NCI-H2081 (cell line): ENCODE data around the gene HOXA1.

Source experiments
- DNase-seq, 2 experiments: peaks; one replicate each; lab custom pipeline; 2025; lab: John Stamatoyannopoulos, UW

HOXA1 gene

DNA sequence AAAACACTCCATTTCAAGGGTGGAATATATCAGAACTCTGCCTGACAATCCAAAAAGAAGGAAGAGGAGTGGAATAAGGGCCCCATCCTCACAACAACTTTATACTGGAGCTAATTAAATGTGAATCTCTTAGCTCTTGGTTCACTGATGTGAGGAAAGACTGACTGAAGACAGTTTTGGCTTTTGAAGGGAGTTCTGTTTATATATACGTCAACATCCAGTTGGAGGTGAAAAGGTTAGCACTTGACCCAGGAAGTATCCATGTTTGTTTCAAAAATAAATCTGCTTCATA, 3.0 kb downstream of the HOXA1 start:
- no peak for DNase-seq

DNA sequence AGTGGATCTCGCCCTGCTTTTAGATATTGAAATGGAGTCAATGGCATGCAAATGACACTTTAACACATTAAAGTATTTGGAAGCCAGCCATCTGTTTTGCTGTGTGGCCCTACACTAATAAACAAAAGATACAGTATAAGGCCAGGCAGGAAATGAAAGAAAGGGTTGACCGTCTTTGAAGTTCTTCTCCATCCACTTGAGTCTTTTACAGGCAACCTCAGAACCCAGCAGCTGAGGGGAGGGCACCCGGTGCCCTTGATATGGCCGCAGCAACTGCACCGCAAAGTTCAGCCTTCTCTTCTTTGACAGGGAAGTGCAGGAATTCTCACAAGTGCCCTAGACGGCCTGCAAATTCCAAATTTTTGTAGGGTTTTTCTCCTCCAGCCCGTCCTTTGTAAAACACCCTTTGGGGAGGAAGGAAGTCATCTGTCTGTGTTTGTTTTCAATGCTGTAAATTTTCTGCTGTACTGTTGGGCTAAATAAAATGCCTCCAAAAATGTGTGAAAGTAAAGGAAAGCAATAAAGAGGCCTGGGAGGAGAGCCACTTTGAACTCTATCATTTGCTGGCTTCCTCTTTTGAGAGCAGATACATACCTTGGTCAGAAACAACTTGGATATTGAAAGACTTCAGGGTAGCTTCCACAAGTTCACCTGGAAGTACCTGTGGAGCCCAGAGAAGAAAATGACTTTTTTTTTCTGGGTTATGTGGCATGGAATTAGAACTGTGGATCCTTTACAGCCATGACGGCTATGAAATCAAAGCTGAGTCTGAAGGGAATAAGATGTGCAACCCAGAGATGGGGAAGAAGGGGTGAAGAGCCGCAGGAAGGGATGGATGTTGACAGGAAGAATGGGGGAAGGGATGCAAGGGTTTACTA, 3.6 kb downstream of the HOXA1 start:
- no peak for DNase-seq

DNA sequence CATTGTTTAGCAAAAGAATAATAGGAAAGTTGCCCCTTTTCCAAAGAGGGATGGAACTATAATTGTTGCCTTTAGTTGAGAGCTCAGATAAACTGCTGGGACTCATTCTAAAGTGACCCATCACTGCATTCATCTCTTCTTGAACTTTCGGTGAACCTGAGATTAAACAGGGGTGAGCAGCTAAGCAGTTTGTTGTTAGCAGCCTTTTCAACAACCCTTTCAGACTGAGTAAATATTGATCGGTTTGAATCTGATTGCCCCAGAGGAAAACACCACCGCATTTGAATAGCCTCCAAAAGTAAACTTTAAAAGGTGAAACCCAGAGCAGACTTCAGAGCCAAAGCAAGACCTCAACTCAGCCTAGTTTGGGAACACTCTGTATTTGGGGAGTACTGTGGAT, 4.7 kb downstream of the HOXA1 start:
- peak in 1 of 2 experiments; percentile 44 for DNase-seq

DNA sequence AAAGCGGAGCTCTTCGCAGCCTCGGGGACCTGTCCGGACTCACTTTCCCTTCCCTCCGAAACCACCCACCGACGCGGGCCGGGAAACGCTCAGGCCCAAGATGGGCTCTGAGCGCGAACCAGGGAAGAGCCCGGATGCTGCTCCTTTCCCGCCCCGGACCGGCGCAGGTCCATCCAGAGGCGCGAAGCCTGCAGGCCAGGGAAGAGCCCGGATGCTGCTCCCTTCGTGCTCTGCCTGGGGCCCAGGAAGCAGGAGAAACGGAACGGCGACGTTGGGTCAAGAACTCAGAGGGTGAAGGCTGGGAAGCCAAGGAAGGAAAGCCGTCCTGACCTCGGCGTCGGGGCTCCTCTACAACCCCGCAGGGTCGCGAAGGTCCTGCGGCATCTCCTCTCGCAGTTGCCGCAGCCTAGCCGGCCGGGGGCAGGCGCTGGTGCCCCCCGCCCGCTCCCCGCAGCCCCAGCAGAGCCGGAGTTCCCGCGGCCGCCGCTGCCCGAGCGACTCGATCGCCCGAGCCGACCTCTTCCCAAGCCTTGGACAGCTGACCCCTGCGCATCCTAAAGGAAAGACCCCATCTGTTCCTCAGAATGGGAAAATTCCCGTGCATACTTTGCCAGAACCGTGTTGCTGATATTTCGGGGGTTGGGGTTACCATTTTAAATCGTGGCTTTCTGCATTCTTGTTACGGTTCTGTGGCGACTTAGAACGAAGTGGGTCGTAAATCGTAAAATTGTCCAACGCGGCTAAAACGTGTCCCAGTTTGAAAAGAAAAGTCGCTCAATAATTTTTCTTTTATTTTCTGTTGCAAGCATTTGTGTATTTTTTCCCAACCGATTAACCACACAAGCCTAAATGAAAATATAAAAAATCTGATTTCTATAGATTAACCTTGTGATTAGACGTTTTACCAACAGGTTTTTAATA, 7.5 kb downstream of the HOXA1 start:
- DNase-seq = no peak

DNA sequence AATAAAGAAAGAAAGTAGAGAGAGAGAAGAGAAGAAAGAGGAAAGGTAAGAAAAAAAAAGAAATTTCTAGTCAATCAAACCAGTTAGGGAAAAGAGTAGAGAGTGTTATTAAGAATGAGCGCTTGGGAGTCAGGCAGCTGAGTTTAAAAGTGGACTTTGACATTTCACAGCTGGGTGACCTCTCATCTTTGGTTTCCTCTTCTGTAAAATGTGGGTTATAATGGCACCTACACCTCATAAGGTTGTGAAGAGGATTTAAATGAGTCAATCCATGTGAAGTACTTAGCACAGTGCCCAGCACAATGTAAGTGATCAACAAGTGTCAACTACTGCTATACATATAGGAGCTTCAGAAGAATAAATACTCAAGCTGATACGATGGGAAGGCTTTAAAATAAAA, 12.2 kb downstream of the HOXA1 start:
- no peak for DNase-seq

DNA sequence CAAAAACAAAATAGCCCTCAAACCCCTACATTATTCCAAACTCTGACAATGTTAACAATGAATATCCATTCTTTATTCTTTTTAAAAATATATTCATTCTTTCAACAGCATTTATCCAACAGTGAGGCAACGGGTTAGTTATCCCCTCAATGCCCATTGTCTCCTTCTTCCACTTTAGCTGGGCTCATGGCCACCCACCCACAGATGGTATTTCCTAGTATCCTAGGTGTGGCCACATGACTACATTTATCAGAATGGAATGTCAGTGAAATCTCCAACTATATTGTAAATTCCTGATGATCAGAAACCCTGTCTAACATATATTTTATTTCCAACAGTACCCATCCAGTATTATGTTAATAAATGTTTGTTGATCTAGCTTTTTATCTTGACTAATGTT, 13.6 kb downstream of the HOXA1 start:
- DNase-seq = no peak

DNA sequence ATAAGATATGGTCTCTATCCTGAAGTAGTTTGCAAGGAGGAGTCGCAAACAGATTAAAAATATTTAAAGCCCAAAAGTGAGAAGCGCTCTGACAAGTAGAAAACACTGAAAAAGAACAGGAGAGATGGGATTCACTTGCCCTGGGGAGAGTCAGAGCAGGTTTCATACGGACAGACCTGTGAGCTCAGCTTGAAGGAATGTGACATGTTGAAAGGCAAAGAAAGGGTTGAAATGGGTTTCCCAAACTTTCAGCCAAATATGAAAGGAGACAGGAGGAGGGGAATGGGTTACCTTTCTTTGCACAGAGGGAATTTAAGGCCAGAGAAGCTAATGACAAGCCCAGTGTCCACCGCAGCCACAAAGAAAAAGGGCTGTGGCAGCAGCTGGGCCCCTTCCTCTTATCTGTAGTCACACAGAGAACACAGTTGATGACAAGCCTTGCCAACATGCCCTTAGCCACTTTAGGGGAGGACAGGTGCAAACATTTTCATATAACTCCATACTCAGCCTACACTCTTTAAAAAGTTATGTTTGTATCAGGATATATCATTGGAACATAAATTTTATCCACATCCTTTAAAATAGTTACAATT, 14.9 kb downstream of the HOXA1 start:
- no peak for DNase-seq

DNA sequence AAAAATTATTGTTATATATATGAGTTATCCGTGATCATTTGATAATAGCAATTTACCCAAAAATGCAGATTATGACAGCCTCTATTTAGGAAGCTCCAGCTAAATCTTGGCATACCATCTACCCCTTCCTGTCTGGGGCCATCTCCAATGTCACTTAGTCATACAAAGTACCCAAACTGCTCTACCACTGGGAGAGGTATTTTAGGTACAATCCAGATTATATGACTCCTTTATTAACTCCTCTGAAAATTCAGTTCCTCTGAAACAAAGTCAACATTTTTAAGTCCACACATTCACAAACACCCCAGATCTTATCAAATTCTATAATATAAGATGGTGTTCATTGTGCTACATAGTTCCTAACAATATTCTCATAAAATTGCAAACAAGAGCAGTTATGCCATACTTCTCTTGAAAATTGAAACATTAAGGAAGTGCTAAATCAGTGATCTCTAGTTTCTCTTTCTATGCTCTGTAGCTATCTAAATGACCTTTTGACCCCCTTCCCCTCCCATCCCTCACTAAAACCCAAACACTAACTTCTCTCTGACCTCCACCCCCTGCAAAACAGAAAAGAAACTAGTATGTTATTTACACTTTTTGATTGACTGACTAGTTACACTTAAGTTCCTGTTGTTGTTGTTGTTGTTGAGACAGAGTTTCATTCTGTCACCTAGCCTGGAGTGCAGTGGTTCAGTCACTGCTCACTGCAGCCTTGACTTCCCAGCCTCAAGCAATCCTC, 16.4 kb downstream of the HOXA1 start:
- DNase-seq = no peak

DNA sequence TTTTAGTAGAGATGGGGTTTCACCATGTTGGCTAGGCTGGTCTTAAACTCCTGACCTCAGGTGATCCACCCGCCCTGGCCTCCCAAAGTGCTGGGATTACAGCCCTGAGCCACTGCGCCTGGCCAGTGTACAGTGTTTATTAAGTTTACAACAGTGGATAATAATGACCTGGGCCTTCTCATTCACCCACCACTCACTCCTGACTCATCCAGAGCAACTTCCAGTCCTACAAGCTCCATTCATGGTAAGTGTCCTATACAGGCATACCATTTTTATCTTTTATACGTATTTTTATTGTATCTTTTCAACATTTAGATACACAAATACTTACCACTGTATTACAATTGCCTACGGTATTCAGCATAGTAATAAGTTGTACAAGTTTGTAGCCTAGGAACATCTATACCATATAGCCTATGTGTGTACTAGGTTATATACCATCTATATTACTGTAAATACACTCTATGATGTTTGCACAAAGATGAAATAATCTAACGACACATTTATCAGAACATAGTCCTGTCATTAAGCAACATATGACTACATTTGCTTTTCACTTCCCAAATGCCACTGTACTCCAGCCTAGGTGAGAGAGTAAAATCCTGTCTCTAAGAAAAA, 17.1 kb downstream of the HOXA1 start:
- DNase-seq = no peak

DNA sequence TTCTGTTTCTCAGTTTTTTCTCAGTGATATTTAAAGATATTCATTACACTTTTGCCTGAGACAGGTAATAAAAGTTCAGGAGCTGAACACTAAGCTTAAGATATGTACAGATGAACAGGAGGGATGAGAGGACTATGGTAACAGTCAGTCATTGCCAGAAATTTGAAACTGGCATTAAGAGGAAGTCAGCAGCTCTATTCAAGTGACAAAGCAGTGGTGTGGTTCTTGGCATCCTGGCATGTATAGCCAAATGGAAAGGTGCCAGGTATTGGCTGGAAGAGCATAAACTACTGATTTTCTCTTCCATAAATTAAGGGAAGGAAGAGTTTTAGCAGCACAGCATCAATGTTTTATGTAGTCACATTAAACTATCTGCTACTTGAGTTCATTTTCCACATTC, 22.7 kb downstream of the HOXA1 start:
- DNase-seq = peak; percentile 60 to 87

DNA sequence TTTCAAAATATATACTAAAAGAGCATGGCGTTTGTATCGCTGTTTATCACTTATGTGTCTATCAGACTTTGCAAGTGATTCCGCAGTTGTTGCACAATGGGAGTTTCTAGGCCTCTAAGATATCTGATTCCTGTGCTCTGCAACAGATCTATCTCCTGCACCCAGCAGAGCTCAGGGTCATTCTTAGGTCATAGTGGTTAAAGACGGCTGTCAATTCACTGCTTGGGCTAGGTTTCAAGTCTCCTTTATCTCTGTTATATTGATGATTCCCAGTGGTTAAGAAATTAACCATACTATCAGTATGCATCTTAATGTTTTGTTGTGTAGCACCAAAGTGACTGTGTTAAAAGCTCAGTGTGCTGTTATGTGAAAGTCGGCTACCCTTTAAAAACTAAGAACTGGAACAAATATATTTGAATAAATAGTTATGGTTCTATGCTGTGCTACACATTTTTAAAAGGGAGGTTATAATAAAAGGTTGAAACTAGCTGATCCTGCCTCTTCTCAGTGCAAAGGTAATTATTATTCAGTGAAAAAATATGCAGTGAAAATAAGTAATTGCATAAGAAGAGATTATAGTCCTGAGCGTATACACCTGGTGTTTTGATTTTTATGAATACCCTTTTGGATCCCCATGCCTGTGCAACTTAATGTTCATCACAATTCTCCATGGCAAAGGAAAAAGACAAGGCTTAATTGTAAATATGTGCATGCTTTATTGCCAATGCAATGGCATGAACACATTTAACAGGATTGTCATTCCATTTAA, 24.0 kb downstream of the HOXA1 start:
- DNase-seq = peak; percentile 8 to 46

DNA sequence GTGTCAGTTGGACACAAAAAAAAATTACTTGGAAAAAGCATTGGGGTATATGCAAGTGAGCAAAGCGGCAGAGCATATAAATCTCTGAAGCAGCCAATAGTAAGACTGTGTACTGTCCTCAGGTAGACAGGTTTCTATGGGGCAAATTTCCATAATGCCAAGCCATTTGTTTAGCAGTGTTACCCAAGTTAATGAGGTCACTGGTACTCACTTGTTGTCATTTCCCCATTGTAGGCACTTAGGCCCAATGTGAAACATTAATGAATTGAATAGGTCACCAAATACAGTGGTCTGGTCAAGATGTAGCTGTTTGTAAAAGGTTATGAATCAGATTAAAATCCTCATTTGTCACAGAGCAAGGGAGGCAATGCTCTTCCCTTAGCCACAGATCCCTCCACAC, 27.5 kb downstream of the HOXA1 start:
- no peak for DNase-seq

DNA sequence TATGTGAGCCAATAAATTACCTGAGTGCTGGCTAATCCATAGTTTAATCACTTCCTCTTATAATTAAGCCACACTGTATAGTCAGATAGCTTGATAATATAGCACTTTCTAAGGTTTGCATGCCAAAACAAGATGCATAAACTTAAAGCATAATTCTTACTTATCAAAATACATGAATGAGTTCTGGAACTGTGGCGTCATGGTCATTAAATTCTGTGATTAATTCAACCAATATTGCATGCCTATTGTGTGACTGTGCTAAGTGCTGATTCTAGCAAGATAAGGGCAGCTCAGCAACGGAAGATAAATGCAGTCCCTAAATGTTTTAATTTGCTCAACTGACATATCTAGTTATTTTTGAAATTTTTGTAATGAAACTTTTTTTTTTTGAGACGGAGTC, 29.7 kb downstream of the HOXA1 start:
- DNase-seq = no peak

DNA sequence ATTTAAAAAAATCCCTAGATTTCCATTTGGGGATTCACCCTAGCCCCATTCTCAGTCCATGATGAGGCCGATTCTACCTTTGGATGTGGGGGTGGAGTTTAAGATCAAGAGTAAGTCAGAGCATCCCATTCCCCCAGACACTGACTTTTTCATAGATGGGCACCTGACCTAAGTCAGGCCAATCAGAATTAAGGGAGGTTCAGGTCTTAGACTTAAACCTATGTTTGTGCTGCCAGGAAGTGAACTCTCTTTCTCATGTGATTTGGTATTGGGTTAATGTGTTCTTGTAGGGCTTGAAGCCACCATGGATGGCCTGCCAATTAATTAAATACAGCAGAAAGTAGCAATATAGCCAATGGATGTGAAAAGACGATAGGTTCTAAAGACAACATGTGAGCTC, 30.1 kb downstream of the HOXA1 start:
- DNase-seq = no peak

DNA sequence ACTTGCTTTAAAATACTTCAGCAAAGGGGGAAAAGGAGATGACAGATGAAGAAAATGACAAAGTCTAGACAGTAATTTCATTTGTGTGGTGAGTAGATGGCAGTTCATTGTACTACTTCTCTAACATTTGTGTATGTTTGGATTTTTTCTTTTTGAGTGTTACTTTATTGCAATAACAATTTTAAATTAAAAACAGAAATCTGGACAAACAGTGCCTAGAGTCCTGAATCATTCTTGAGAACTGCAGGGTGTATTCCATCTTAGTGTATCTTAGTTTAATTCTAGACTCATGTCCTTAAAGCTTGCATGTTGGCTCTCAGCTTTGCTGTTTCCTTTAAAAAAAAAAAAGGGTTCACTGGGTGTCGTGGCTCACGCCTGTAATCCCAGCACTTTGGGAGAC, 31.1 kb downstream of the HOXA1 start:
- DNase-seq = no peak

DNA sequence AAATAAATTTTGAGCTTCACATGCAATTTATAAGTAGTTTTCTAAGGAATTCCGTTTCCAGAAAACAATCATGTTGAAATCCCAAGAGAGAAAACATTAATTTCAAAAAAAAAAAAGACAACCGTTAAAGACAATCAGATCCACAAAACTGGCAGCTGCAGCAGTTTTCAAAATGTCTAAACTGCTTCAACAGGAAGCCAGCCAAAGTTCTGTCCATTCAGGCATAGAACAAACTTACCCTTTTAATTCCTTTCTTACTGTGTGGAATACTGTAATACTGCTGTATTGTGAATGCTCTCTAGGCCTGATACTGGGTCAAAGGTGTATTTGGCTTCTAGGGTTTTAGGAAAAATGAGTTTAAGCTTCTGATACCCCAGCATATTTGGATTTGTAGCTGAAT, 31.6 kb downstream of the HOXA1 start:
- DNase-seq = peak in 1 of 2 experiments; percentile 17

DNA sequence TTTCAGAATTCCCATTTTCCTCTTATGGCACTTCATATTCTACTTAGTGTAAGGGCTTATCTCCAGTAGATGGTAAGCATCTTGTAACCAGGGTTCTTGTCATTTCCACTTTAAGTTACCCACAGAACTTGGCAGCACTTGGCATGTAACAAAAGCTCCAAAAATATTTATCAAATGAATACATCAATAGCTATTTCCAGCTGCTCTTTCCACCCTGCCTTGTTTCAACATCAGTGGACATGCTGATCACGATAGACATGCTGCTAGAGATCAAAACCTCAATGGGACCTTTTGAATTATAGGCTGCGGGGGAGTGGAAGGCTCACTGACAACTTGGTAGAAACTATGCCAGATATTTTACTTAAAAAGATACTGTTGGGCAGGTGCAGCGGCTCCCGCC, 32.9 kb downstream of the HOXA1 start:
- no peak for DNase-seq

DNA sequence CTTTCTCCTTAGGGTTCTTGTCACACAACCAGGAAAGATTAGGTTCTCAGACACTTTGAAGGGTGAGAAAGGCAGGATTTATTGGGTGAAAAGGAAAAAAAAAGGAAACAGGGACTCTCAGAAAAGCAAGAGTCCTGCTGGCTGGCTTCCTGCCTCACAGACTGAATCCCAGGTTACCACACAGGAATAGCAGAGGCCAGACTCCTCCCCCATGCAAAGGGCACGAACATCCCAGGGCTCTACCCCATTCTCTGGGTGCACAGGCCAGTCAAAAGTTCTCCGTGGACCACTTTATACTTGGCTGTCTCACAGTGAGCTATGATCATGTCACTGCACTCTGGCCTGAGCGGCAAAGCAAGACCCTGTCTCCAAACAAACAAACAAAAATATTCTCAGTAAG, 42.6 kb downstream of the HOXA1 start:
- DNase-seq = no peak

DNA sequence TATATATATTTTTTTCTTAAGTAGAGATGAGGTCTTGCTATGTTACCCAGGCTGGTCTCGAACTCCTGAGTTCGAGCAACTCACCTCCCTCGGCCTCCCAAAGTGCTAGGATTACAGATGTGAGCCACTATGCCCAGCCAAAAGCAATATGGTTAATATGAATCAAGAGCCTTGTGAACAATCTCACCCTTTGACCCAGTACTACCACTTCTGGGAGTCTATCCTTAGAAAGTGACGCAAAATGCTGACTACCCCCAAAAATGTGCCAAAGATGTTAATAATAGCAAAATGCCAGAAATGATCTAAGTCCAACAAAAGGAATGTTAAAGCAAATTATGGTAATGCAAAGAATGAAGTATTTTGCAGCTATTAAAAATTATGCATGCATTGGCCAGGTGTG, 44.3 kb downstream of the HOXA1 start:
- no peak for DNase-seq

DNA sequence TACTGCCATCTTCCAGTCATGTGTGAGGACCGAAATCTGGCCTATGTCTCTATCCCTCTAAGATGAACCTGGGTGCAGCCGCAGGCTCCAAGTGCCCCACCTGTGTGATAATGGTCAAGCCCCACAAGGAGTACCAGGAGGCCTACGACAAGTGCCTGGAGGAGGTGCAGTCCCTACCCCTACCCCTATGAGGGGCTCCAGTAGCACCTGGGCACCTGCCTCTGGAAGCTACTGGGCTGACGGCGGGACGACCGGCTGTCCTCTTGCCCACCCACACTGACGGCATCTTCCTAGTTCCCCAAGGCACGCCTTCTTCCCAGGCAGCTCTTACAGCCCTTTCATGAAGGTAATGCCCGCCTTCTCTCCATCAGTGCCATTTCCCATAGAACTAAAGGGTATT, 47.4 kb downstream of the HOXA1 start:
- DNase-seq = no peak
